Measurements from ENCODE around the gene SPINK13.

SPINK13 gene, protein sequence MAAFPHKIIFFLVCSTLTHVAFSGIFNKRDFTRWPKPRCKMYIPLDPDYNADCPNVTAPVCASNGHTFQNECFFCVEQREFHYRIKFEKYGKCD

DNA sequence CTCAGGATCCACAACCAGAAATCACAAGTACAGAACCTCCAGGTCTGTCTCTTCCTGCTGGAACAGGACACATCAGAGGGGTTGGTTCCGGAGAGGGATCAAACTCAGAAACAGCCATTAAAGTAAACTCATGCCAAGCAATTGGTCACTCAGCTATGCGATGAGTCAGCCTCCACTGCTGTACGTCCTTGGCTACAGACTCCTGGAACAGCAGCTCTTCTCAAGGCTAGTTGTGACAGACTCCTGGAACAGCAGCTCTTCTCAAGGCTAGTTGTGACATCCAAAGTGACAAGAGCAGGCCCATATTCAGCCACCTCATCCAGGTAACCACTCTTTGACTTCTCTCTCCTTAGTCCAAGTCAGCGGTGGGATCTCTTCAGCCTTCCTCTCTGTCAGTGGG, at the start of gene SPINK13:
TSS of gene SPINK13 (plus strand) at position 229 of the 400 bp plus-strand sequence. CDS start 1,279 bp downstream, outside the sequence.
- no peak for TF ChIP-seq SP1 (IDR thresholded peaks at IDR 0.05)
- no peak for TF ChIP-seq ARNT (IDR thresholded peaks at IDR 0.05)
- TF ChIP-seq, protein P1, sequence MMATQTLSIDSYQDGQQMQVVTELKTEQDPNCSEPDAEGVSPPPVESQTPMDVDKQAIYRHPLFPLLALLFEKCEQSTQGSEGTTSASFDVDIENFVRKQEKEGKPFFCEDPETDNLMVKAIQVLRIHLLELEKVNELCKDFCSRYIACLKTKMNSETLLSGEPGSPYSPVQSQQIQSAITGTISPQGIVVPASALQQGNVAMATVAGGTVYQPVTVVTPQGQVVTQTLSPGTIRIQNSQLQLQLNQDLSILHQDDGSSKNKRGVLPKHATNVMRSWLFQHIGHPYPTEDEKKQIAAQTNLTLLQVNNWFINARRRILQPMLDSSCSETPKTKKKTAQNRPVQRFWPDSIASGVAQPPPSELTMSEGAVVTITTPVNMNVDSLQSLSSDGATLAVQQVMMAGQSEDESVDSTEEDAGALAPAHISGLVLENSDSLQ (IDR thresholded peaks at IDR 0.05) = no peak
- no peak for TF ChIP-seq FOXA1 (IDR thresholded peaks at IDR 0.05)
- TF ChIP-seq BHLHE40 (IDR thresholded peaks at IDR 0.05; ENCODE audit: borderline replicate concordance) = no peak
- no peak for TF ChIP-seq FOXM1 (IDR thresholded peaks at IDR 0.05; ENCODE audit: borderline replicate concordance)
- no peak for TF ChIP-seq FOXK2 (IDR thresholded peaks at IDR 0.05)
- TF ChIP-seq NFRKB (IDR thresholded peaks at IDR 0.05) = no peak
- no peak for TF ChIP-seq L3MBTL2 (conservative IDR thresholded peaks at IDR 0.05)
- TF ChIP-seq ELF4 (IDR thresholded peaks at IDR 0.05) = no peak
- no peak for TF ChIP-seq TARDBP (IDR thresholded peaks at IDR 0.05)
- TF ChIP-seq HDGF (IDR thresholded peaks at IDR 0.05; ENCODE audit: borderline replicate concordance) = no peak
- TF ChIP-seq CTBP1 (IDR thresholded peaks at IDR 0.05; ENCODE audit: borderline replicate concordance) = no peak
- no peak for TF ChIP-seq LEF1 (IDR thresholded peaks at IDR 0.05; ENCODE audit: borderline replicate concordance)
- no peak for TF ChIP-seq ZNF384 (IDR thresholded peaks at IDR 0.05)
- TF ChIP-seq SUZ12 (IDR thresholded peaks at IDR 0.05) = no peak
- POLR2A ChIA-PET = no interaction called here
- CTCF ChIA-PET = no interaction called here
- DNase-seq (ENCODE audit: extremely low spot score) = no peak

DNA sequence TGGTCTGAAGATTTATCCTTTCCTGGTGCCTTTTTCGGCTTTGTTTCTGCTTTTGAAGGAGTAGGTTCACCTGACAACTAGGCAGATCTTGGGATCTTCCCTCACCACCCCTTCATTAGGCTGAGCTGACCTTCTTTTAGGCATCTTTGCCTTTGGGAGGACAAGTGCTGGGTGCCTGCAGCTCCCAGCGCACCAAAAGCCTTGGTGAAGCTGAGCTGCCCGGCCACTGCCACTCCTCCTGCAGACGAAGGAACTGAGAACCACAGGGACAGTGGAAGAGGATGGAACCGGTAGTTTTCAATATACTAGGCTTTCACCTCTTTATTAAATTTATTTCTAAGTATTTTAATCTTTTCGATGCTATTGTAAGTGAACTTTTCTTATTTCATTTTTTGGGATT, 47.1 kb upstream of the SPINK13 start:
- POLR2A ChIA-PET = no interaction called here
- no peak for TF ChIP-seq ELF4 (IDR thresholded peaks at IDR 0.05)
- no peak for TF ChIP-seq ARNT (IDR thresholded peaks at IDR 0.05)
- no peak for TF ChIP-seq NFRKB (IDR thresholded peaks at IDR 0.05)
- no peak for TF ChIP-seq FOXM1 (IDR thresholded peaks at IDR 0.05; ENCODE audit: borderline replicate concordance)
- TF ChIP-seq, protein P1 (IDR thresholded peaks at IDR 0.05) = no peak
- no peak for TF ChIP-seq LEF1 (IDR thresholded peaks at IDR 0.05; ENCODE audit: borderline replicate concordance)
- TF ChIP-seq HDGF (IDR thresholded peaks at IDR 0.05; ENCODE audit: borderline replicate concordance) = no peak
- no peak for DNase-seq (ENCODE audit: extremely low spot score)
- CTCF ChIA-PET = no interaction called here

DNA sequence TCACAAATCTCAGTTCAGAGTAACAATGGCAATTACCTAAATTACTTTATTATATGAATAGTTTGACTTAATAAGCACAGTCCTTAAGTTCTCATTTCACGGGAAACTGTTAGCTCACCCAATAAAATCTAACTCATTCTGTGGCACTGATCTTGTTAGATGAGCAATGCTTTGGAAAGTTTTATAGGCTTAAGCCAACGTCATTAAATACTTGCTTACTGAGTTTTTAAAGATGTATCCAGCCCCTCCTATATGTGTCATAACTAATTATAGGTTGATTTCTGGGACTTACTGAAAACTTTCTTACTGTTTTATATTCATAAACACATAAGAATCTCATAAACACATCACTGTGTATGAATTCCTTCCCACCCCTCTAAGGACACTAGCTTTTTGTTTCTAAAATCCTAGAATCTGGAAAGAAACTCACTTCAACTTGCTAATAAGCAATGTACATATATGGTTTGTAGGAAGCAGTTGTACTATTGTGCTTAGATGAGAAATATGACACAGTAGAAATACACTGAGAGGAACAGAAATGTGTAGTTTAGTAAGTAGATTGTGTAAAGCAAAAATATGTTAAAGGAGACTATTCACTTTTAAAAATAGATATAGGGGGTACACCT, 44.4 kb upstream of the SPINK13 start:
- CTCF ChIA-PET = no interaction called here
- TF ChIP-seq FOXK2 (IDR thresholded peaks at IDR 0.05) = no peak
- TF ChIP-seq TARDBP (IDR thresholded peaks at IDR 0.05) = no peak
- TF ChIP-seq, protein P1 (IDR thresholded peaks at IDR 0.05) = no peak
- no peak for TF ChIP-seq HDGF (IDR thresholded peaks at IDR 0.05; ENCODE audit: borderline replicate concordance)
- no peak for TF ChIP-seq SP1 (IDR thresholded peaks at IDR 0.05)
- TF ChIP-seq ZNF384 (IDR thresholded peaks at IDR 0.05) = no peak
- no peak for TF ChIP-seq BHLHE40 (IDR thresholded peaks at IDR 0.05; ENCODE audit: borderline replicate concordance)
- TF ChIP-seq NFRKB (IDR thresholded peaks at IDR 0.05) = no peak
- POLR2A ChIA-PET = no interaction called here
- no peak for DNase-seq (ENCODE audit: extremely low spot score)

DNA sequence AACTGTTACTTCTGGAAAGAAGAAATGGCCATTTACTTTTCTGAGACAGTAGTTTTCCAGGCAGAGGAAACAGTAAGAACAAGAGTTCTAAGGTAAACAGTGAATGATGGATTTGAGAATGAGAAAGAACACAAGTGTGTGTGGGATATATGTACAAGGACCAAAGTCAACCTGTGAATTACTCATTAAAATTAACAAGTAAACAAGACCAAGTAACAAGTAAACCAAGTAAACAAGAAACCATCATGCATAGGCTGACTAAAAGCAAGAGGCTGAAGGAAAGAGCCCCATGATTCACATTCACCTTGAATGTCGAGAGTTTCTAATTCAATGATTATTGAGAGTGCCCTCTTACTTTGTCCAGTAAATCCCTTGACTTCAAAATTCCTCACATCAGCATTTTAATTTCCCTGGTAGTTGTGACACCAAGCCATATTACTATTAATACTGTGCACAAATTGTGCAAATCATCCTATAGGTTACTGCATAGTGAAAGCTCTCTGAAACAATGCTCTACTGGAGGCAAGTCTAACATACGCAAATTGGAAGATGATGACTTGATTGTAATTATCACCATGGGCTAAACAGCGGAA, 40.1 kb upstream of the SPINK13 start:
- TF ChIP-seq BHLHE40 (IDR thresholded peaks at IDR 0.05; ENCODE audit: borderline replicate concordance) = no peak
- CTCF ChIA-PET = no interaction called here
- no peak for DNase-seq (ENCODE audit: extremely low spot score)
- POLR2A ChIA-PET = no interaction called here

DNA sequence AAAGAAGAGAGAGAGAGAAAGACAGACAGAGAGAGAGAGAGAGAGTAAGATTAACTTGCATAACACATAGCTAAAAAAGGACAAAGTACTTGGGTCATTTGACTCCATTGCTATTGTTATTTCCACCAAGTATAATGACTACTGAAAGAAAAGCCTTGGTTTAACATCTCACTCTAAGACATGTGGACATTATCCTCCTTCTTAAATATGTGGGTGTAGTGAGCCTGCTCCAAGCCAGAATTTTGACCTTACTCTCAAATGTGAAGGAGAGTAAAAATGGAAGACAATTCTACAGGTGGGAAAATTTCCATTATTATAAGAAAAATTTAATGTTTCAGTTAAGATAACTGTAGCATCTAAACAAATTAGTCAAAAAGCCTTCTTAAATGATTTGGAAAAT, 38.8 kb upstream of the SPINK13 start:
- no peak for DNase-seq (ENCODE audit: extremely low spot score)
- CTCF ChIA-PET = interaction anchor here (0.5 kb wide), 1 partner anchor 1574 kb away, joined by 3 read pairs; no protein-coding TSS in a partner anchor
- POLR2A ChIA-PET = no interaction called here
- TF ChIP-seq ARNT (IDR thresholded peaks at IDR 0.05) = no peak
- no peak for TF ChIP-seq SP1 (IDR thresholded peaks at IDR 0.05)

DNA sequence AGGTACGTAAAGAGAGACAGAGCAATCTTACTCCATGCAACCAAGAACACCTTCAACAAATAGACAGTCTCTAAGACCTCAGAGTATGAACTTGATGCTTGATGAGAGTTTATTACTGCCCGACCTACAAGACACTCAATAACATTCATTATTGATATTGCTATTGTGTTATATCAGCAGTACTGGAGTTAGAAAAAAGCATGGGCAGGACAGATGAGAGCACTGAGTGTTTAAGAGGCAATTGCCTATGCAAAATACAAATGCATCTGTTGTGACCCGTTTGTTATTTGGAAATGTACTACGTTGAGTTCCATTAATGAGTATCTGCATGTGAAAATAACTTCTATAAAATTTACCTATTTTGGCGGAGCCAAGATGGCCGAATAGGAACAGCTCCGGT, 38.4 kb upstream of the SPINK13 start:
- ChIA-PET CTCF (interaction anchor here (0.5 kb wide), 1 partner anchor 1574 kb away, joined by 3 read pairs; no protein-coding TSS in a partner anchor), POLR2A (no interaction called here)
- TF ChIP-seq ARNT (IDR thresholded peaks at IDR 0.05) = no peak
- TF ChIP-seq SUZ12 (IDR thresholded peaks at IDR 0.05) = no peak
- no peak for TF ChIP-seq LEF1 (IDR thresholded peaks at IDR 0.05; ENCODE audit: borderline replicate concordance)
- TF ChIP-seq HDGF (IDR thresholded peaks at IDR 0.05; ENCODE audit: borderline replicate concordance) = no peak
- TF ChIP-seq ZNF384 (IDR thresholded peaks at IDR 0.05) = no peak
- no peak for TF ChIP-seq ELF4 (IDR thresholded peaks at IDR 0.05)
- TF ChIP-seq L3MBTL2 (conservative IDR thresholded peaks at IDR 0.05) = no peak
- TF ChIP-seq SP1 (IDR thresholded peaks at IDR 0.05) = no peak
- DNase-seq (ENCODE audit: extremely low spot score) = no peak

Measured in HEK293T (cell line).